ENCODE measurements around the gene STARD6. TPM values are rescaled to one million over a fixed set of nuclear protein-coding genes. Genes with fewer than 3 reads are reported as not detected.

STARD6 gene
- total and polyA plus RNA-seq, 12 donors, result 0.06 TPM; not detected in 11

DNA sequence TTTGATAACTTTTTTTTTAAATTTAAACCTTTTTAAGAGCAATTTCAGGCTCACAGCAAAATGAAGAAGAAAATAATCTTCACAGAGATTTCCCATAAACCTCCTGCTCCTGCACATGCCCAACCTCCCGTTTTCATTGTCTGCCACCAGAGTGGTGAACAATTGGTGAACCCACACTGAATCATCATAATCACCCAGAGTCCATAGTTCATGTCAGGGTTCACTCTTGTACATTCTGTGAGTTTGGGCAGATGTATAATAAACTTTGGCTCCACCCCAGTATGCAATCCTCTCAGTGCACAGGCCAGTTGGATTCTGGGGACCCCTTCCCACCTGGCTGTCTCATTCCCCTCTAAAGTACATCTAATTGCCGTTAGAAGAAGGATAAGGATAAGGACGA lies 24.4 kb upstream of the STARD6 start:
- no peaks in the 10 kb centered on the region for H3K4me1 ChIP-seq (replicated peaks in 1 of 2)
- no peak for DNase-seq
- H3K27me3 ChIP-seq, result no peaks in the 10 kb centered on the region
- H3K9me3 ChIP-seq (replicated peaks in 1 of 3), result peaks cover 0 to 7% (median 0%) of the 10 kb centered on the region in 3 donors
- H3K27ac ChIP-seq, result no peak overlapping the region
- no peak overlapping the region for H3K4me3 ChIP-seq
- no peak for TF ChIP-seq POLR2A (IDR thresholded peaks at IDR 0.05)
- TF ChIP-seq, protein P1, sequence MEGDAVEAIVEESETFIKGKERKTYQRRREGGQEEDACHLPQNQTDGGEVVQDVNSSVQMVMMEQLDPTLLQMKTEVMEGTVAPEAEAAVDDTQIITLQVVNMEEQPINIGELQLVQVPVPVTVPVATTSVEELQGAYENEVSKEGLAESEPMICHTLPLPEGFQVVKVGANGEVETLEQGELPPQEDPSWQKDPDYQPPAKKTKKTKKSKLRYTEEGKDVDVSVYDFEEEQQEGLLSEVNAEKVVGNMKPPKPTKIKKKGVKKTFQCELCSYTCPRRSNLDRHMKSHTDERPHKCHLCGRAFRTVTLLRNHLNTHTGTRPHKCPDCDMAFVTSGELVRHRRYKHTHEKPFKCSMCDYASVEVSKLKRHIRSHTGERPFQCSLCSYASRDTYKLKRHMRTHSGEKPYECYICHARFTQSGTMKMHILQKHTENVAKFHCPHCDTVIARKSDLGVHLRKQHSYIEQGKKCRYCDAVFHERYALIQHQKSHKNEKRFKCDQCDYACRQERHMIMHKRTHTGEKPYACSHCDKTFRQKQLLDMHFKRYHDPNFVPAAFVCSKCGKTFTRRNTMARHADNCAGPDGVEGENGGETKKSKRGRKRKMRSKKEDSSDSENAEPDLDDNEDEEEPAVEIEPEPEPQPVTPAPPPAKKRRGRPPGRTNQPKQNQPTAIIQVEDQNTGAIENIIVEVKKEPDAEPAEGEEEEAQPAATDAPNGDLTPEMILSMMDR (IDR thresholded peaks at IDR 0.05), result no peak
- no peaks in the 10 kb centered on the region for H3K36me3 ChIP-seq (replicated peaks in 1 of 2)
- intact Hi-C loops (cut with DNase I), result no loop called here
- 86 to 96% (median 90%) methylated on average over 3 of the region's 3 CpGs for WGBS, 4 donors

DNA sequence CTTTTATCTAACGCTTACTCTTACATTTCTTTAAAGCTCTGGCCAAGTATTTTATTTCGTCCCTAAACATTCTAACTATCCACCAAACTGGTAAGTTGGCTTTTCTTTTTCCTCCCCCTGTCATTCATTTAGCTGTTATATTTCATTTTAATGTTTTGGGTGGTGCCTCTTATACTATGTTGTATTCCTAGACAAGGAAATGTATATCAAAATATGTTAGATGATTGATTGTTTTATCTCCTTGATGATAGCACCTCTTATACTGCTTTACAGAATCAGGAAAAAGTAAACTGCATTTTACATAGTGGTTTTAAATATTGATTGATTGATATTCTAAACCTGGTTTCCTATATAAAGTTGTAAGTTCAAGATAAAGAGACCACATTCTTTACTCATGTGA lies 24.0 kb upstream of the STARD6 start:
- Histone ChIP-seq H3K4me1 (replicated peaks in 1 of 2) (no peaks in the 10 kb centered on the region), H3K36me3 (replicated peaks in 1 of 2) (no peaks in the 10 kb centered on the region), H3K27me3 (no peaks in the 10 kb centered on the region), H3K9me3 (replicated peaks in 1 of 3) (peaks cover 0 to 7% (median 0%) of the 10 kb centered on the region in 3 donors), H3K27ac (no peak overlapping the region), H3K4me3 (no peak overlapping the region)
- intact Hi-C loops (cut with DNase I), result no loop called here
- 73 to 98% (median 96%) methylated on average over 2 of the region's 2 CpGs for WGBS, 4 donors
- no peak for DNase-seq
- no peak for TF ChIP-seq POLR2A (IDR thresholded peaks at IDR 0.05)
- TF ChIP-seq, protein P1 (IDR thresholded peaks at IDR 0.05), result no peak

DNA sequence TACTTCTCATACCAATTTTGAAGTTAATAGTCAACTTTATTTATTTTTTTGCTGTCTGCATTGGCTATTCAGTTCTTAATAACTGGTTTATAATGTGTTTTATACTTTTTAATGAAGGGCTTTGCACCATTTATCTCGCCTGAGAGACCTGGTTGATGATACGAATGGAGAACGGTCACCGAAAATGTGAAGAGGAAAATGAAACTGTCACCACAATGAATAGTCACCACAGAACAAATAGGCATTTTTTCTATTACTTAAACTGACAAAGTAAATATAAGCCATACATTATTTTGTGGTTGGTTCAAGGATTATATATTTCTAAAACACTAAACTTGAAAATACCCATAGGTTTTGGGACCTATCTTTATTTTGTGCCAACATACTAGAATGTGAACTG lies 20.4 kb upstream of the STARD6 start:
- DNase-seq, result no peak
- intact Hi-C loops (cut with DNase I), result no loop called here
- TF ChIP-seq POLR2A (IDR thresholded peaks at IDR 0.05), result no peak
- TF ChIP-seq, protein P1 (IDR thresholded peaks at IDR 0.05), result no peak
- Histone ChIP-seq H3K4me3 (no peak overlapping the region), H3K36me3 (replicated peaks in 1 of 2) (no peaks in the 10 kb centered on the region), H3K27me3 (no peaks in the 10 kb centered on the region), H3K4me1 (replicated peaks in 1 of 2) (no peaks in the 10 kb centered on the region), H3K27ac (no peak overlapping the region), H3K9me3 (replicated peaks in 1 of 3) (peaks cover 0 to 7% (median 0%) of the 10 kb centered on the region in 3 donors)
- 88 to 92% (median 90%) methylated on average over 4 of the region's 4 CpGs for WGBS, 4 donors

DNA sequence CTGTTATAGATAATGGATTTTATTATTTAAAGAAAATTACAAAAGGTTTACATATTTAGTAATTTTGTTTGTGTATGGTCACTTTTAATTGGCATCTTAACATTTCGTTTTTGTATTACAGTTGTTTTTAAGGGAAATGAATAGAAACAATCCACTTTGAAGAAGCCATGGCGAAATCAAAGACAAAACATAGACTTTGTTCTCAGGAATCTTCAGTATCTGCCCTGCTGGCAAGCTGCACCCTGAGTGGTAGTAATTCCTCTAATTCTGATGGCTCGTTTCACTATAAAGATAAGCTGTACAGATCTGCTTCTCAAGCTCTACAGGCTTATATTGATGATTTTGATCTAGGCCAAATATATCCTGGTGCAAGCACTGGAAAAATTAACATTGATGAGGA lies 2.7 kb upstream of the STARD6 start:
- Histone ChIP-seq H3K4me3 (no peak overlapping the region), H3K27me3 (no peaks in the 10 kb centered on the region), H3K27ac (no peak overlapping the region), H3K9me3 (replicated peaks in 1 of 3) (no peaks in the 10 kb centered on the region), H3K36me3 (replicated peaks in 1 of 2) (no peaks in the 10 kb centered on the region), H3K4me1 (replicated peaks in 1 of 2) (peaks cover 0 to 8% of the 10 kb centered on the region in 2 donors)
- WGBS, 4 donors, result 79 to 92% (median 87%) methylated on average over 3 of the region's 3 CpGs
- TF ChIP-seq, protein P1 (IDR thresholded peaks at IDR 0.05), result no peak
- no peak for TF ChIP-seq POLR2A (IDR thresholded peaks at IDR 0.05)
- DNase-seq, result no peak
- intact Hi-C loops (cut with DNase I), result no loop called here
